GM12874 (cell line): Measurements from ENCODE around the gene SLC30A1.

Experiments
- CTCF ChIP-seq: IDR thresholded peaks from 2 replicates; pipeline ENCODE4 v1.5.1; 2011; ENCODE audit warnings: low read depth, mild to moderate bottlenecking, control low read depth, low read length, moderate library complexity; ENCODE audit not compliant: insufficient read depth

Gene SLC30A1

GRCh38 chr1:211606914-211607753 lies 28.2 kb upstream of the SLC30A1 start:
- no peak for TF ChIP-seq CTCF

- TF ChIP-seq CTCF = no peak
These were observed 27.5 kb upstream of the SLC30A1 start for GRCh38 chr1:211606332-211606913.

DNA sequence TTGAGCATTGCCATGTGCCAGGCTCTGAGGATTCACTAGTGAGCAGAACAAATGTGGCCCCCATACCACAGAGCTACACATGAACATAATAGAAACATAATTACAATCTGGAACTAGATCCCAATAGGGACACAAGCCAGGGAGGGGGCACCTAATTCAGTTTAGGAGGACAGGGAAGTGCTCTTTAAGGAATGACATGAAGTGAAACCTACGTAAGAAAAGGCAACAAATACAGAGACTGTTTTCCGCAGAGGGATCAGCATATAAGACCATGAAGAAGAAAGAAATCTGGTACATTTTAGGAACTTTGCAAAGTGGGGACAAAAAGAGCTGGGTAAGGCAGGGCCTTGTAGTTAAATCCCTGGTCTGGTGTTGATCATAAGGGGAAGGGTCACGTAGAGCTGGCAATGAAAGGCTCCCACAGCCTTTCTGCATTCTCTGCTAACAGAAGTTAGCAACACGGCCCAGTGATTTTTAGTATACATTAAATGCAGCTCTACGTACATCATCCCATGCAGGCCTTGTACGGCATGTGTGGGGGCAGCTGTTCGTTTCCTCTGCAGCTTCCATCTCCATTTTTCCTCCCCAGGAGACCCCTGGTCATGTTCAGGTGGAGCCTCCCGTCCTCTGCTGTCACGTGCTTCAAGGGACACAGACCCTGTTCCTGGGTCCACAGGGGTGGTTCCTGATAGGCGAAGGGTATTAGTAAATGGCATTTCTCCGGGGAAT lies 26.8 kb upstream of the SLC30A1 start:
- TF ChIP-seq CTCF = no peak

- no peak for TF ChIP-seq CTCF
These were observed 26.1 kb upstream of the SLC30A1 start for GRCh38 chr1:211605034-211605433.

- TF ChIP-seq CTCF = no peak
These were observed 25.6 kb upstream of the SLC30A1 start for GRCh38 chr1:211604548-211604947.

GRCh38 chr1:211603713-211604112 lies 24.8 kb upstream of the SLC30A1 start:
- no peak for TF ChIP-seq CTCF

DNA sequence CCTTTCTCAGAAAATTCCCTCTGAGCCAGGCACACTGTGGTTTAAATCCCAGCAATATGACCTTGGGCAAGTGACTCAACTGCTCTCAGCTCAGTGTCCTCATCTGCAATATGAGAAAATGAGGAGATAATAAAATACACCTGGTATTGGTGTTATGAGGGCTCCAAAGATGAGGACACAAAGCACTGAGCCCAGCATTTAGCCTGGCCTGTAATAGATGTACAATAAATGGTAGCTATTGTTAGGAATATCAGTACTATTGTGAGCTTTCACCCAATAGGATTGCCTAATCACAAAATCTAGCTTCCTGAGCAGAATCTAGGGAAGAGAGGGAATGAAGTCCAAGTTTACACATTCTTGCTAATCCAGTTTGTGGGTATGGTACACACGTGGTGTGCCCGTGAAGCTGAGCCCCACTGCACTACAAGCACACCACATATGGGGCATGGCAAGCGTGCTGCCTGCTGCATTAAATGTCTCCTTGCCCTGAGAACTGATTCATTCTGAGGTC lies 24.3 kb upstream of the SLC30A1 start:
- no peak for TF ChIP-seq CTCF
